Activated CD4-positive, alpha-beta T cell treated with anti-CD3 and anti-CD28 coated beads, Interleukin-2, amount 50 U/mL, for 1 hour (primary cell): ENCODE measurements around the gene TCF4.

Source experiments
- DNase-seq: peaks from one replicate; pipeline ENCODE4 v3.0.0-alpha.2; 2020

The TCF4 gene

DNA sequence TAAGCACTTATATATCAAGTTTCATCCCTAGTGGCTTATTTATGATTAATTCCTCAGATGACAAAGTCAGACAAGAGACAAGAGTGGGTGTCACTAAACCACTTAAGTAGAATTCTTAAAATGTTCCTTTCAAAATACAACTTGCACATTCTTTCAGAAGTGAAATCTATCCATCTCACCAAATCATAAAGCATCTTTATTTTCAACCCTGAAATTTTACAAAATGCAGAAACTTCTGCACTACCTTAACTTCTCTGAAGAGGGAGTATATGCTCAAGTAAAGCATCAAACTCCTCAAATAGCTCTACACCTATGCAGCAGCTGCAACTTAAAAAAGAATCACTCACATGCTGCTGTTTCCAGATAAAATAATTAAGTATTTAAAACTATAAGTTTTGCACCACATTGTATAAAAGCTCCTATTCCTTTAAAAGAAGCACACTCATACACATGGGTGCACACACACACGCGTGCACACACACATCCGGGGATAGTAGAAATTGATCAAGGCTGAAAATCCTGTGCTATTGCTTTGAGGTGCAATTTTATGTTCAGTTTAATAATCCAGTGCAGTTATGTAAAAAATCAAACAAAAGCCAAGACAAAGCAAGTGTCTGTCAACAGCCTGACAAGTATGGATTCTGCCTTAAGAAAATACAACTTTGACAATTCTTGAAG lies 244.5 kb downstream of the TCF4 start:
- DNase-seq, result no peak

DNA sequence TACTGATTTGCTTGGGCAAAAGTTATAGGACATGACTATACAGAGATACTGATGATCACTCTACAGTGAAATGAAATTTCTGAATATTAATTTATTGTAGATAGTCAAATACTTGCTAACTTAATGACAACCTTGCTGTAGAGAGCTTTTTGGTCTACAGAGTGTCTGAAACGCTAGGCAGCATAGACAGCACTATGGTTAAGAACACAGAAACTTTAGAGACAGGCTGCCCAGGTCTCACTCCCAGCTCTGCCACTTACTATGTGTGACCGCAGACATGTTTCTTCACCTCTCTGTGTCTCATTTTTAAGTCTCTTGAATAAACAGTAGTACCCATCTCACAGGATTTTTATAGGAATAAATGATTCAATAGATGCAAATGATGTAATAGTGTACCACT lies 247.0 kb downstream of the TCF4 start:
- no peak for DNase-seq

DNA sequence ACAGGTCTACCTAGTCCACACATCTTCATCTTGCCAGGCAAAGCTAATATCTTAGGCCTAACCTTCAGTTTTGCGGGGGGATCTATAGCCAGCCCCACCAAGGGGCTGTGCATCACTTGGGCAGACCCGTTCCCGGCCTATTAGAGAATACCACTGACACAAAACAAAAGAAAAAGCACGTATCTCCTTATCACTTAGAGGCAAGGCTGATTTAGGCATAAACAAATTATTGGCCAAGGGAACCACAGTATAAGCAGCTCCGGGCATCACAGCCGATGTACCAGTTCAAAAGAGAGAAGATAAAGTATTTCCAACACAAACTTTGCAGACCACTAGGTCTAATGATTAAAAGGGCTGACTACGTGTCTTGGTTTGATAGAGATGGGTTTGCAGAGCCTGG lies 248.0 kb downstream of the TCF4 start:
- DNase-seq, result no peak

DNA sequence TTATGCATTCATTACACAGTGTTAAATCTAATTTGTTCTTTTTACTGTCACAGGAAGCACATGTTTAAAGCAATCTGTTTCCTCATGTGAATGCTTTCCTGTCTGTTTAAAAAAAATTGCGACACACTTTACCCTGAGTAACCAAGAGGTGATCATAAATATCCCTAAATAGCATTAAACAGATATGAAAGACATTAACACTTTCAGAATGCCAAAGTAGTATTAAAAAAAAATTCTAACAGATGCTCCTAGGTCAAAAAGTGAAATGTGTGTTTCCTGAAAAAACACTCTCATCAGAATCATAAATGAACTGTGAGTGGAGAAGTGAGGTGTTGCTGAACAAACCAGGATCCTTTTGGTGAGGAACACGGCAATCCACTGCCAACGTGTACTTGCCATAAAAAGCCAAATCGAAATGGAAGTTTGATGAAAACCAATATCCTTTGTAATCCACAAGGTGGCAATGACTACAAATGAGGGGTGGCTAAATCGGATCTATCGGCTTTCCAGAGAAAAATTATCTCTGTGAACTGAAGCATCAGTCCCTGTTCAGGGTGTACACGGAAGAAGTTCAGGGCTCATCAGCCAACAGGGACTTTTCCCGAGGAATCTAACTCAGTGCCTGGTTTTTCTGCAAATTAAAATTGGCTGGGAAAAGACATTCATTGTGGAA lies 248.9 kb downstream of the TCF4 start:
- no peak for DNase-seq

- no peak for DNase-seq
Measured at GRCh38 chr18:55337908-55338521, 250.0 kb downstream of the TCF4 start.

DNA sequence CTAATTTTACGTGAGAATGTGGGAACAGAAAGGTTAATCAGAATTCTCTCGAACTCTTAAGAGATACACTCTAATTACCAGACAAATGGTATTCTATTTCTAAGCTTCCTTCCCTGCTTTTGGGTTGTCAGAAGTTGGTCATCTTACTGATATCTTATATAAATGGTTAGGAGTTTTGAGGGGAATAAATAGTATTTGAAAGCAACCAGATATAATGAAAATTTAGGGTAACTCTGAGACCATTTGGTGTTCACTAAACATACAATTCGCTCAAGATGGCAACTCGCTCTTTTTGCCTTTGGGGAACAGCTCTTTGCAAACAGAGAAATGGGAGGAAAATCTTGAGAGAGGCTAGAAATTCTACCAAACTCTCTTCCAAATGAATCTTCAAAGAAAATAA lies 250.9 kb downstream of the TCF4 start:
- no peak for DNase-seq

DNA sequence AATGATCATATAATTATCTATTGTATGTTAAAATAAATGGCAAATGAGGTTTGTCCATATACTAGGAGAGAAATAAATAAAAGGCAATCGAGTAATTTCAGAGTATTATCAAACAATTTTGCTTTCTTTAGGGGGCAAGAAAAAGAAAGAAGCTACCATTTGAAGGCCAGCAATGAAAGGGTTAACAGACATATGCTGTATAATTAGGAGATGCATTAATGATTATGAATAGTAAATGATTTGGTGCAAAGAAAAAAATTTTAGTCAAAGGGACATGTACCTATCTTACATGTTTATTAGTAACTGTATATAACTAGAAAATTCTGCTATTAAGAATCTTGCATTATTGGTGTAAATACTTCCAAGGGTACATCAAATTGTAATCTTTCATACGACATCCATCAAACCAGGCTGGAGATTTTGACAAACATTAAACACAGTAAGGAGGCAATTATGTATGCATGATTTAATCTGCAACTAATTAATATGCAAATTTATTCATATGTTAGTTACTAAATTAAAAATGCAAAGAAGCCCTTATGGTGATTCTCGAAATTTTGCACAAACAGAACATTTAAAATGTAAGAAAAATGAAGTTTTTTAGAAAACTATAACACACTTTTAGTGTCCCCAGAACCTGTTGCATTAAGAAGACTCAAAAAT lies 251.4 kb downstream of the TCF4 start:
- DNase-seq, result no peak

DNA sequence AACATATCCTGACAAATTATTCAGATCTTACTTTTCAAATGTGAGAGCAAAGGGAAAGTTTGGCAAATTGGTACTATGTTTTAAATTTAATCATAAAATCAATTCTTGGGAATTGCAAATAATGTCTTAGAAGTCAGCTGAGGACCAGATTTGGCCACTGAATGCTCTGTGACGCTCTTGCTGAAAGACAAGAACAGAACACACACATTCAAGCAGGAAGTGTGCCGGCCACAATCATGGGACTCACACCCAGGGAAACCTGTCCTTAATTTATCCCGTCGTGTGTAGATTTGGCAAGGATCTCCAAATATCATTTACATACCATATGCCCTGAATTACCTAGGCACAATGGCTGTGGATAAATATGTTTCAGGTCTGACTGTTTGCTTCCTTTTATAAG lies 253.1 kb downstream of the TCF4 start:
- DNase-seq, result no peak

- DNase-seq, result no peak
Measured at GRCh38 chr18:55331301-55331700, 256.7 kb downstream of the TCF4 start.

DNA sequence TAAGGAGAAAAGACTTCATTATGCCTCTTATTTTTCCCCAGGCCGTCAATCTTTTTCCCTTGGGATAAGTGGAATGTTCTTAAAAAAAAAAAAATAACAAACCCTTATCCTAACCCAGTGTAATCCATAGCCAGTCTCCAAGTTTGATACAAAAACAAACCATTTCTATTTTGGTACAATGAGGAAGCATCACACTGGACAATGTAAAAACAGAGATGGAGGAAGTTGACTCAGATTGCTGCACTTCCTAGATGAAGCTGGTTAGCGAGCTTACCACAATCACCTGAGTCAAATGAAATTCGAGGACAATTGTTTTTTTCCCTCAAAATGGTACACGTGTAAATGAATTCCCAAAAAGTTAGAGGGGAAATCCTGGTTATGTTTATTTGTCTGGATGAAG lies 259.7 kb downstream of the TCF4 start:
- no peak for DNase-seq

DNA sequence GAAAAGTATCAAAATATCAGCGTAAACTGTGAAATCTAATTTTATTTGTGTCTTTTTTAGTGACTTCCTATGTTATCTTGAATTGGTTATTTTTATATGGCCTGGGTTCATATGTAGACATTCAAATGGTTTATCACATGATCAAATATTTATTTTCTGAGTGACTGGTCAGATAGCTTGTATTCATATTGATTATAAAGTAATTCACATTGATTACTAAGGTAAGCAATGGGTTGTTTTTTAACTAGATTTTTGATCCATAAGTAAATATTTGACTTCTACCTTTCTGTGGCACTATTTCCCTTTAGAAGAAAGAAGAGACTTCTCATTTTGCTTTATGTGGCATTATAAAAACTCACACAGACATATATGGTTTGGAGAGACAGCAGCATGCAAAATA lies 260.5 kb downstream of the TCF4 start:
- no peak for DNase-seq

DNA sequence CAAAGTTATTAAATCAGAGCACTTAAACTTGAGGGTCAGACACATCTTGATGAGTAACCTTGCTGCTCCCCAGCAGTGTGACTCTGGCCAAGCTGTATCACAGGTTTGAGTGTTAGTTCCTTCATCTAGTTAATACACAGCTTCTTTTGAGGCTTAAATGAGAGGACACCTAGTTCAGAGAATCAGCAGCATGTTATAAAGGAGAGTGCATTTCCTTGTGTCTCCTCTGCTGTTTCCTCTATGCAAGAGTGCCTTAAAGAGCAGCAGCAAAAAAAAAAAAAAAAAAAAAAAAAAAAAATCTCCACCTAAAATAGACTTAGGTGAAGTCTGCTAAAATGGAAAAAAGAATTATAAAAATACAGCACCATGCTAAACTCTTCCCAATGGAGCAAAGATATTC lies 261.9 kb downstream of the TCF4 start:
- DNase-seq, result no peak

DNA sequence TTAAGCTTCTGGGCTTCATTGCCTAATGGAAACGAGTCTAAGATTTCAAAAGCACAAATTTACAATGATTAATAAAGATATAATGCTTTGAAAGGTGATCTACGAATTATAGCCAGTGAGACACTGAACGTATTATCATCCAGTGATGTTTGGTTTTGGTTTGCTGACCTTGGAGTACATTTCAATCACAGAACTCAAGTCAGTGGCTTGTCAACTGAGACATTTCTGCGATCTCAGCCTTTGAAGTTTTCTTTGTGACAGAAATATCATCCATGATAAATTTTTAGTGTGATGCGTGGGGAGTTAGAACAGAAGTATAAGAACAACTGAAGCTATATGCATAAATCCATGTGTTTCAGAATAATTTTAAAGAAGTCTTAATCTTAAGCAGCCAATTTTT lies 263.8 kb downstream of the TCF4 start:
- DNase-seq, result no peak

DNA sequence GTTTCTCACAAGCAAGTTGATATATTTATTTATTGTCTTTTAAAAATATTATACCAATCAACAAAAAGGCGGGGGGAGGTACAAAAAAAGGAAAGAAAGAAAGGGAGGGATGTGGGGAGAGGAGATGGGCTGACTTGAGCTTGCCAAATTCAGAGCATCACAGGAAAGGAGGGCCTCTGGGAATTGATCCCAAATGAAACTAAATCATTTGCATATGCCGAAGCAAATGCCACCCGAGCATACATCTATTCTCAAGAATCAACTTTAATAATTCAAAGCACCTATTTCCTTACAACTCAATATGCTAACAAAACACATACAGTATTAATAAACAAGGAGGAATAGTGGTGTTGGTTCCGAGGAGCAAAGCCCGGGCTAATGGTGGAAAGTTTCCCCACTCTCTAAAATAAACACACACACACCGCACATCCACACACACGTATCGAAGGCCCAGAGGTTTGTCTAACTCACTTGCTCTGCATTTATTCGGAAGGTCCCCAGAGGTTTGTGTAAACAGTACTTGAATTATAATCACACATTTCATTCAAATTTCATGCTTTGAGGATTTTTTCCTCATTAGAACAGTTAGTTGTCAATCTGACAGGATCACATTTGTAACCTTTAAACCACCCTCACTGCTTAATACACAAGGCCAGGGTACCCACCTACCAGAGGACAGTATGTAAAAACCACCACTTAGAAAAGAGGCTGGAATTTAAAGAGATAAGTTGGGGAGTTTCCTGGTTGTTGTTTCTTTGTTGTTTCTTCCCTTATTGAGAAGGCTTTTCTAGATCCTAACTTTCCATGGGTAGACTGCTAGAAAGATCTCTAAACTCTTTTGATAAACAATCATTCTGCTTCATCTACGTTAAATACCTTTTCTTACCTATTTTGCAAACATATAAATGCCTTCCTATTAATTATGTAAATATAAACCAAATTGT lies 264.7 kb downstream of the TCF4 start:
- no peak for DNase-seq

GRCh38 chr18:55322178-55322735 lies 265.7 kb downstream of the TCF4 start:
- no peak for DNase-seq

- no peak for DNase-seq
Measured at GRCh38 chr18:55321265-55322177, 266.5 kb downstream of the TCF4 start.

DNA sequence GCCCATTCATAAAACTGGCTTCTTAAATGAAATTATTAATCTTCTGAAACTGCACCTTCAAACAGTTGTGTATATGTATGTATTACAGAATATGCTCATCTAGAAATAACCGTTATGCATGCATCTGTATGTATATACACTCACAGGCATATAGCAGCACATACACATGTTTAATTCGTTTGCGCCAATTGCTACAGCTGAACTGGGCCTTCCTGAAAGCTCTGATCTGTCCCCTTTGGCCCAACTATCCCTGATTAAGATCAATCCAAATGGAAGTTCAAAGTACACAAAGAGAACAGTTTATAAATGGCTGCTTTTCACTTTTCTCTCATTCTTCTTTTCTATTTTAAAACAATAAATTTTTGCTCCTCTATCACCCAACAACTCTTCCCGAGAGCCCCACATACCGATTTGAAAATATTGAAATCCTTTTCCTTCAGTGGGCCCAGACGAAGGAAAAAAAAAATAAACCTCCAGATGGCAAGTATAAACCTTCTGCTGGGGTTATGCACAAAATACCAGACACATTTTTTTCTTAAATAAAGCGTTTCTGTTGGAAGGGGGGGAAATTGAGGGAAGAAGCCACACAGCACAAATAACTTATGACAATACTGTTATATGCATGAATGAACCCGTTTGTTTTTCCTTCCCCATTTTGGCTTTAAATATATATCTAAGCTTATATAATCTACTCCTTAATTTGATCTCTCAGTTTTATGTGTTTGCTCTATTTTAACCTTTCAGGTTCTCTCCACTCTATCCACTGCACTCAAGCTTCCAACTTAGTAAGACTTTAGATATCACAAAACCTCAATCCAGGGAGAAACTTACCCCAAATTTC lies 267.3 kb downstream of the TCF4 start:
- no peak for DNase-seq

DNA sequence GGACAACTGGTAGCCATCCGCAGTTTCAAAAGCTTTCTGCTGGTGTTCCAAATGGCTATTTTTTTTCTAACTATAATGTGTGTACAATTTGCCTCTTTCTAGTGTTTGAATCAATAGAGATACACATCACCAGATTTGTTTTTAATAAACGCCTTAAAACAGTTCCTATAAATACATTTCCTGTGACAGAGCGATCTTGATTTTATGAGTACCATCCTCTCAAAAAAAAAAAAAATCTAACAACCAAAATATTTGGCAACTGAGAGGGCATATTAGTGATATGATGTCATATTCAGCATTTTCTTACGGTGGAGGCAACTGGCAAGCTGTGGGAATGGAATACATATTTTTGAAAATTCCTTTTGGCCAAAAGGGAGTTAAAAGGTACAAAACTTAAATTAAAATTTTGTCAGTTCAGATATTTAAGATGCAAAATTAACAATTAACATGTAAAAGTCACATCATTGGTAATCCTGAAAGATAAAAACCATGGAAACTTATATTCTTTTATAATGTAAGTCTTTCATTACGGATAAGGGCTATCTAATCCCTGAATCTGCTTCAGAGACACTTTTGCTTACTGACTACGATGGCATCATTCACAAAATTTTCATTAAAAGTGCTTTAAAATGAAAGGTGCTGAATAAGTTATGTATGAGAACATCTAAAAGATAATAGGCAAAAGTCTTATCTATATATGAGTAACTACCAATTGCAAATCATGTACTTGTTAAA lies 268.4 kb downstream of the TCF4 start:
- no peak for DNase-seq

- no peak for DNase-seq
Measured at GRCh38 chr18:55318951-55319441, 269.0 kb downstream of the TCF4 start.
